Endothelial cell of umbilical vein (primary cell): ENCODE measurements around the gene SETD2. TPM values are rescaled to one million over a fixed set of nuclear protein-coding genes. Genes with fewer than 3 reads are reported as not detected.

Source experiments
- BruUV-seq: library from RNA; stranded (reverse); fragments of 400-500 nt; replicated peaks from 2 replicates; lab custom pipeline; 2021; lab: Mats Ljungman, UMichigan
- CTCF ChIA-PET: fragments of 300-600, 350-600 bp; sonication (Branson Sonifier 250); formaldehyde crosslinking; loops from one replicate; lab custom pipeline; 2021; ENCODE audit warnings: antibody characterized with exemption, inconsistent platforms; lab: Charles Lee
- POLR2A ChIA-PET: fragments of 300-600, 350-600 bp; sonication (Branson Sonifier 250); formaldehyde crosslinking; loops from one replicate; lab custom pipeline; 2021; ENCODE audit warnings: antibody characterized with exemption, inconsistent platforms; lab: Charles Lee
- DNase-seq: peaks from one replicate; pipeline ENCODE4 v3.0.0-alpha.2; 2011; ENCODE audit warnings: low read depth, low spot score
- FAIRE-seq: peaks from 2 replicates; lab custom pipeline; 2011; peaks lifted over from hg19 to GRCh38; lab: Jason Lieb, UNC
- H2AFZ ChIP-seq: 2 replicates; pipeline ENCODE4 v1.6.0; 2012; ENCODE audit warnings: low read depth, low read length, control low read depth, inconsistent platforms
- H3K27ac ChIP-seq: 2 replicates; pipeline ENCODE4 v1.5.1; 2011; ENCODE audit warnings: low read depth, mild to moderate bottlenecking, control low read depth, low read length, moderate library complexity; ENCODE audit not compliant: insufficient read depth
- H3K27me3 ChIP-seq, 2 experiments: 2 replicates each; pipeline versions ENCODE4 v1.6.0 to v1.6.1; 2011; ENCODE audit warnings: low read length in 2 of 2, mixed read lengths in 1 of 2; ENCODE audit not compliant: control insufficient read depth in 2 of 2, insufficient read depth in 2 of 2
- H3K36me3 ChIP-seq, 2 experiments: 2 replicates in 1 of 2; 3 replicates in 1 of 2; pipeline ENCODE4 v1.5.1; 2011; ENCODE audit warnings: low read length in 2 of 2, mild to moderate bottlenecking in 1 of 2, moderate library complexity in 1 of 2; ENCODE audit not compliant: control insufficient read depth in 2 of 2, insufficient read depth in 2 of 2; ENCODE audit errors: extremely low read depth in 1 of 2
- H3K4me1 ChIP-seq: 3 replicates; pipeline ENCODE4 v1.5.1; 2011; ENCODE audit warnings: mild to moderate bottlenecking, low read length; ENCODE audit not compliant: control insufficient read depth, insufficient read depth; ENCODE audit errors: extremely low read depth
- H3K4me2 ChIP-seq: 2 replicates; pipeline ENCODE4 v1.6.1; 2011; ENCODE audit warnings: low read length, control low read depth, mixed read lengths; ENCODE audit not compliant: insufficient read depth
- H3K4me3 ChIP-seq, 3 experiments: fragments of 200-600 bp in 1 of 3; sonication (generic), shearing (Covaris generic) in 1 of 3; replicated peaks in 1 of 3; 2 replicates each; pipeline ENCODE4 v1.5.1; 2011 to 2016; ENCODE audit warnings: control low read depth in 3 of 3, low read length in 3 of 3, mild to moderate bottlenecking in 2 of 3, inconsistent platforms in 1 of 3, low read depth in 1 of 3, moderate library complexity in 1 of 3; ENCODE audit not compliant: insufficient read depth in 1 of 3
- H3K79me2 ChIP-seq: 2 replicates; pipeline ENCODE4 v1.6.0; 2012; ENCODE audit warnings: low read length, inconsistent platforms; ENCODE audit not compliant: control insufficient read depth, insufficient read depth
- H3K9ac ChIP-seq: replicated peaks from 2 replicates; pipeline ENCODE3; 2011; ENCODE audit warnings: low read length, control low read depth; ENCODE audit not compliant: insufficient read depth; ENCODE audit errors: extremely low read depth
- H3K9me1 ChIP-seq: replicated peaks from 3 replicates; pipeline ENCODE4 v1.6.0; 2011; ENCODE audit warnings: mild to moderate bottlenecking, low read length; ENCODE audit not compliant: control insufficient read depth, insufficient read depth; ENCODE audit errors: extremely low read depth
- H3K9me3 ChIP-seq: replicated peaks from 2 replicates; pipeline ENCODE4 v1.5.1; 2012; ENCODE audit warnings: low read length, inconsistent platforms; ENCODE audit not compliant: control insufficient read depth, insufficient read depth
- H4K20me1 ChIP-seq: replicated peaks from 2 replicates; pipeline ENCODE3; 2011; ENCODE audit warnings: mild to moderate bottlenecking, low read length; ENCODE audit not compliant: control insufficient read depth, insufficient read depth; ENCODE audit errors: extremely low read depth
- EZH2 ChIP-seq: IDR thresholded peaks from 2 replicates; pipeline ENCODE4 v1.6.1; 2012; ENCODE audit warnings: borderline replicate concordance, low read depth, mild to moderate bottlenecking, moderate library complexity, low read length, inconsistent platforms; ENCODE audit not compliant: severe bottlenecking
- FOS ChIP-seq: IDR thresholded peaks from 2 replicates; pipeline ENCODE4 v1.6.1; 2011; ENCODE audit warnings: mild to moderate bottlenecking, low read length, moderate library complexity, borderline replicate concordance; ENCODE audit not compliant: insufficient read depth
- GATA2 ChIP-seq: IDR thresholded peaks from 2 replicates; pipeline ENCODE4 v1.7.0; 2011; ENCODE audit warnings: low read depth, mild to moderate bottlenecking, moderate library complexity, mixed read lengths, low read length; ENCODE audit not compliant: insufficient read length, insufficient read depth
- JUN ChIP-seq: IDR thresholded peaks from 2 replicates; pipeline ENCODE4 v1.6.1; 2011; ENCODE audit warnings: borderline replicate concordance, low read depth; ENCODE audit not compliant: insufficient read length, insufficient read depth
- MYC ChIP-seq: IDR thresholded peaks from one replicate; pipeline ENCODE4 v1.6.1; 2011; ENCODE audit warnings: mild to moderate bottlenecking, low read depth, low read length
- POLR2A ChIP-seq: IDR thresholded peaks from 2 replicates; pipeline ENCODE4 v1.6.1; 2012; ENCODE audit warnings: low read depth, mild to moderate bottlenecking, control low read depth, low read length
- POLR2AphosphoS5 ChIP-seq: IDR thresholded peaks from 2 replicates; pipeline ENCODE4 v1.6.1; 2012; ENCODE audit warnings: low read depth, mild to moderate bottlenecking, control low read depth, low read length, moderate library complexity; ENCODE audit not compliant: insufficient read depth
- dilution Hi-C: fragments of 300-500 bp; cut with MboI; formaldehyde crosslinking; loops from one replicate; pipeline ENCODE4 v1.15.0; 2019; ENCODE audit warnings: low sequenced_read_pairs; ENCODE audit not compliant: extremely low pct_ligation_motif_present
- intact Hi-C: fragments of 100-400 bp; cut with micrococcal nuclease; formaldehyde crosslinking; loops from one replicate; pipeline ENCODE4 v1.10.0; 2022
- polyA plus RNA-seq, 4 experiments: library from polyadenylated mRNA; depleted of rRNA in 3 of 4; stranded (reverse) in 3 of 4; unstranded in 1 of 4; fragments of >200 nt; gene quantifications; 2 replicates each; pipeline versions ENCODE4 v1.2.1 to v1.2.3, GENCODE V29; 2011 to 2012; ENCODE audit warnings: missing spikeins in 1 of 4
- total RNA-seq: library from RNA; stranded (reverse); gene quantifications from 2 replicates; pipeline ENCODE4 v1.2.3, GENCODE V29; 2021
- TF ChIP-seq, protein P1 (sequence below), 2 donors: IDR thresholded peaks; 1 replicate in 1 of 2; 2 replicates in 1 of 2; pipeline ENCODE4 v1.5.1; 2011; ENCODE audit warnings: low read length in 2 of 2, mild to moderate bottlenecking in 2 of 2, moderate library complexity in 2 of 2, control low read depth in 1 of 2, inconsistent platforms in 1 of 2, low read depth in 1 of 2; ENCODE audit not compliant: insufficient read depth in 1 of 2; ENCODE audit errors: extremely low read depth in 1 of 2

Gene SETD2
- total and polyA plus RNA-seq, 2 donors (not counting 3 experiments of a cell fraction or from before 2014, with no cell fraction given): 13.7 to 41.4 TPM

DNA sequence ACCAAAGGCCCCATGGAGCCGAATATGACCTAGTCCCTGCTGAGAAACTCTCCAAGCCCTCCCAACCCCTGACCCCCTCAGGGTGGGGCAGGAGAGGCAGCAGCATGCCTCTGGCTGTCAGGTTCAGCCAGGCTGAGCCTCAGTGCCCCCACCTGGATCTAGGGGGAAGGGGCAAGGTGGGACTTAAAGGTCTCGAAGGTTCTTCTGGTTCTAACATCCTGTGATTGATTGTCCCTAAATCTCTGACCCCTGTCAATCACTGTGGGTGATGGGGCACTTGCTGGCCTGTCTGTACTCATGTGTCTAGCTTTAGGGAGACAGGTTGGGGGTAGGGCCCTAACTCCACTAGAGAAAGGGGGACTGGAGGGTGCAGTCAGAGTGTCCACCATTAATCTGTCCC, 170.6 kb downstream of the SETD2 start:
- no peak for FAIRE-seq
- Histone ChIP-seq H3K9me3 (no peaks in the 10 kb centered on the region), H3K9me1 (no peaks in the 10 kb centered on the region), H3K4me1 (peaks cover 6% of the 10 kb centered on the region), H3K27me3 (no peaks in the 10 kb centered on the region), H3K36me3 (peaks cover 3 to 18% of the 10 kb centered on the region in 2 experiments), H2AFZ (no peak overlapping the region), H4K20me1 (no peaks in the 10 kb centered on the region), H3K27ac (no peak overlapping the region), H3K4me3 (no peak overlapping the region), H3K79me2 (peaks cover 3% of the 10 kb centered on the region), H3K9ac (no peak overlapping the region), H3K4me2 (no peak overlapping the region)
- no peak for DNase-seq
- BruUV-seq: no TSS peak
- dilution Hi-C loops (no loop called here), intact Hi-C loops (loop anchor here (10.0 kb wide), 1 partner anchor 288 kb away; the partner anchor contains the start of gene TMIE)
- ChIA-PET POLR2A (no interaction called here), CTCF (interaction anchor here (1.1 to 1.9 kb wide), 4 partner anchors 12 to 84 kb away, joined by 3 to 7 read pairs (median 6); no protein-coding TSS in a partner anchor)
- TF ChIP-seq, protein P1, sequence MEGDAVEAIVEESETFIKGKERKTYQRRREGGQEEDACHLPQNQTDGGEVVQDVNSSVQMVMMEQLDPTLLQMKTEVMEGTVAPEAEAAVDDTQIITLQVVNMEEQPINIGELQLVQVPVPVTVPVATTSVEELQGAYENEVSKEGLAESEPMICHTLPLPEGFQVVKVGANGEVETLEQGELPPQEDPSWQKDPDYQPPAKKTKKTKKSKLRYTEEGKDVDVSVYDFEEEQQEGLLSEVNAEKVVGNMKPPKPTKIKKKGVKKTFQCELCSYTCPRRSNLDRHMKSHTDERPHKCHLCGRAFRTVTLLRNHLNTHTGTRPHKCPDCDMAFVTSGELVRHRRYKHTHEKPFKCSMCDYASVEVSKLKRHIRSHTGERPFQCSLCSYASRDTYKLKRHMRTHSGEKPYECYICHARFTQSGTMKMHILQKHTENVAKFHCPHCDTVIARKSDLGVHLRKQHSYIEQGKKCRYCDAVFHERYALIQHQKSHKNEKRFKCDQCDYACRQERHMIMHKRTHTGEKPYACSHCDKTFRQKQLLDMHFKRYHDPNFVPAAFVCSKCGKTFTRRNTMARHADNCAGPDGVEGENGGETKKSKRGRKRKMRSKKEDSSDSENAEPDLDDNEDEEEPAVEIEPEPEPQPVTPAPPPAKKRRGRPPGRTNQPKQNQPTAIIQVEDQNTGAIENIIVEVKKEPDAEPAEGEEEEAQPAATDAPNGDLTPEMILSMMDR (IDR thresholded peaks at IDR 0.05; ENCODE audit: extremely low read depth in 1 of 2, insufficient read depth in 1 of 2, low read depth in 1 of 2, low read length in 2 of 2): no peak
- TF ChIP-seq FOS (no peak), JUN (no peak), MYC (no peak), POLR2AphosphoS5 (no peak), EZH2 (no peak), GATA2 (no peak), POLR2A (no peak)
